Measurements from ENCODE around the gene ZBTB32.

- TF ChIP-seq CTCF (IDR thresholded peaks at IDR 0.05) (no peak), POLR2A (IDR thresholded peaks at IDR 0.05) (no peak)
Measured at GRCh38 chr19:35740108-35740422, 35.7 kb downstream of the ZBTB32 start.
